HG03575 (cell line): Measurements from ENCODE around the gene CABLES2.
"Not testable (repeated sequence)": the region's sequence is repeated elsewhere in the genome, so short reads cannot be mapped to it uniquely, and the experiment has no call there.

ENCODE experiments used
- ATAC-seq: cut with Tn5 transposase; IDR thresholded peaks from one replicate; pipeline ENCODE4 v1.9.1; 2021; ENCODE audit not compliant: unreplicated experiment, insufficient number of reproducible peaks, low FRiP score; ENCODE audit errors: extremely low read depth

Gene CABLES2

GRCh38 chr20:62437927-62438326 lies 30.8 kb upstream of the CABLES2 start:
- no peak for ATAC-seq

- no peak for ATAC-seq
These were observed 30.4 kb upstream of the CABLES2 start for GRCh38 chr20:62437496-62437895.

GRCh38 chr20:62436692-62437091 lies 29.6 kb upstream of the CABLES2 start:
- ATAC-seq = no peak

- ATAC-seq = no peak
These were observed 26.8 kb upstream of the CABLES2 start for GRCh38 chr20:62433658-62434497.

- no peak for ATAC-seq
These were observed 23.9 kb upstream of the CABLES2 start for GRCh38 chr20:62430866-62431447.

GRCh38 chr20:62430311-62430853 lies 23.3 kb upstream of the CABLES2 start:
- ATAC-seq = no peak

GRCh38 chr20:62429455-62430310 lies 22.6 kb upstream of the CABLES2 start:
- no peak for ATAC-seq

- no peak for ATAC-seq
These were observed 21.6 kb upstream of the CABLES2 start for GRCh38 chr20:62428396-62429295.

- ATAC-seq = no peak
These were observed 20.9 kb upstream of the CABLES2 start for GRCh38 chr20:62428002-62428372.

GRCh38 chr20:62427172-62428001 lies 20.3 kb upstream of the CABLES2 start, which contains the start of gene RBBP8NL:
TSS of gene RBBP8NL (minus strand) at chr20:62427539. CDS start at chr20:62419647, 7,892 bp downstream.
- no peak for ATAC-seq

- no peak for ATAC-seq
These were observed 19.6 kb upstream of the CABLES2 start for GRCh38 chr20:62426699-62427131.

GRCh38 chr20:62426059-62426348 lies 18.9 kb upstream of the CABLES2 start:
- ATAC-seq = not testable (repeated sequence)

GRCh38 chr20:62425281-62426058 lies 18.4 kb upstream of the CABLES2 start:
- ATAC-seq = no peak

- ATAC-seq = no peak
These were observed 17.4 kb upstream of the CABLES2 start for GRCh38 chr20:62424249-62425107.

- ATAC-seq = no peak
These were observed 16.2 kb upstream of the CABLES2 start for GRCh38 chr20:62423326-62423706.

- no peak for ATAC-seq
These were observed 15.7 kb upstream of the CABLES2 start for GRCh38 chr20:62422636-62423325.
